Activated CD8-positive, alpha-beta memory T cell treated with anti-CD3 and anti-CD28 coated beads, Interleukin-2, amount 50 U/mL, for 48 hours (primary cell): ENCODE measurements around the gene NDUFA8.

Experiments used
- DNase-seq: peaks from one replicate; pipeline ENCODE4 v3.0.0-alpha.2; 2020

Gene NDUFA8

DNA sequence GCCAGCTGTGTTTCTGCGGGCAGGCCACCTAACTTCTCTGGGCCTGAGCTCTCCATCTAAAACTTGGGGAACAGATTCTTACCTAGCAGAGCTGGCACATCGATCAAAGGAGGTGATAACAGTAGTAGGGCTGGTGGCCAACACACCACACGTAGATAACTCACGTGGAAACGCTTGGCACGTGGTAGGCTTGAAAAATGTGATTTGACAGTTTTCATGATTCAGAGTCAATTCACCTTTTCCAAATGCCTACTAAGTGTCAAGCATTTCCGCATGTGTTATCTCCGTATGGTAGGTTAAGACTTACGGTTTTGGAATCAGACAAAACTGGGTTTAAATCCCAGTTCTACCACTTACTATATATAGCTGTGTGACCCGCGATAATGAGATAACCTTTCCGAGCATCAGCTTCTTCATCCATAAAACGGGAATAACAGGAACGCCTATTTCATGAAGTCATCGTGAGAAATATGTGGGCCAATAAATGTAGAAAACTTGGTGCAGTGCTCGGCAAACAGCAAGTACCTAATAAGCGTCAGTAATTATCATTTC, 25.5 kb downstream of the NDUFA8 start:
- DNase-seq: no peak

DNA sequence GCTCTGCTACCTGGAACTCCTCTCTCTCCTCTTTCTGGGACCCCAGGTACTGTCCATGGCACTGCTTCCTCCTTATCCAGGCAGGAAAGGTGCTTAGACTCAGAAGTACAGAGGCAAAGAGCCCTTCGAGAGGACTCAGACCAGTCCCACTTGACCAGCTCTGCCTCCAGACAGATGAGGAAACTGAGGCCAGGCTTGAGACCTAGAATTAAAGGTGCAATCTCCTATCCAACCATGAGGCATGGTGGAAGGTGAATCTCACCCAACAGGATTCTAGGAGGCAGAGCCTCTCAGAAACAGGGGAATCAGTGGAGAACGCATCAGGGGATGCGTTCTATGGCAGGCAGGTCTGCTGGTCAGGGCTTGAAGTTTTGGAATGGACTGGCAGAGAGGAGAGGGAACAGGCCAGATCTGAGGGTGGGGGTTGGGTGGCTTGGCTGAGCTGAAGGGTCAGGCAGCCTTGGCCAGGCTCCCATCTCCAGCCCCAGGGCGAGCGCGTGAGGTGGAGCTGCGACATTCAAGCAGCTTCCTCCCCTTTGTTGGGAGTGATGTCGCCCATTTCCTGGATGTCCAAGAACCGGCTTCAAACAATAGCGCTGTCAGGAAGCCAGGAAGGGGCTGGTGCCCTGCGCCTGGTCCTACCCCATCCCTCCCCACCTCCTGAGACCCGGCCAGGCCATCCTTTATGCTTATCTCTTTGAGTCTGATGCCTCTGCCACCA, 26.2 kb downstream of the NDUFA8 start:
- no peak for DNase-seq

DNA sequence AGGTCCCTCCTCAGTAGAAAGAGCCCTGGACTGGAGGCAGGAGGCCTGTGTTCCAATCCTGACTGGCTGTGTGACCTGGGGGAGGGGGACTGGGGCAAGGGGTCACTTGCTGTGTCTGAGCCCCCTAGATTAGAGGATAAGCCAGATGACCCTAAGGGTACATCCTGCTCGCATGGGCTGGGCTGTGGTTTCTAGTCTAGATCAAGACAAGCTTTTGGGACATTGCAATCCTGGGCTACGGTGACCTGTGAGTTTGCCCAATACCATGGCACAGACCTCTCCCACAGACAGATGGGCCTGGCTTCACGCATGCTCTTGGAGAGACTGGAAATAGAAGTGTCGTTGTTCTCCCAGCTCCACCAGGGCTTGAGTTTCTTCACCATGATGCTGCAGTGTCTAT, 27.0 kb downstream of the NDUFA8 start:
- DNase-seq: no peak

DNA sequence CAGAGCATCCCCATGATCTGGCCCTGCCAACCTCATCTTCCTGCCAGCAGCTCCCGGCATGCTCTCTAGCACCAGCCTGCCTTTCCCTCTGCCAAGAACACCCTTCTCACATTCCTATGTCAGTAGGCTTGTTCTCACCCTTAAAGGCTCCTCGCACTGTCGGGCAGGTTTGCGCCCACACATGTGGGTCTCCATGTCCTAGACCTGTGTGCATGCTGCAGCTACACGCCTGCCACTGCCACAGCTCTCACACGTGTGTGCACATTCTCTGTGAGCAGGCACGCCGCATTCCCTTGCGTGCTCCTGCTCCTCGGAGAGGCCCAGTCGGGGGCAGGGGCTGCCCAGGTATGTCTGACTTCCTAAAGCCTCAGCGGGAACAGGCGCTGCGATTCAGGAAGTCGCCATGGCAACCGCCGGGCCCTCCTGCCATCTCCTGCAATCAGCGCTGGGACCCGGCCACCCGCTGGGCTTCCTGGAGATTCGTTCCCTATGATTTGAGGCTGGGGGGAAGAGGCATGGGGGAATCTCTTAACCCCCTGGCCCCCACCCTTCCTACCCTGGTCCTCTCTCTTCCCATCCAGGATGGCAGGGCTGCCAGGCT, 28.1 kb downstream of the NDUFA8 start:
- no peak for DNase-seq

DNA sequence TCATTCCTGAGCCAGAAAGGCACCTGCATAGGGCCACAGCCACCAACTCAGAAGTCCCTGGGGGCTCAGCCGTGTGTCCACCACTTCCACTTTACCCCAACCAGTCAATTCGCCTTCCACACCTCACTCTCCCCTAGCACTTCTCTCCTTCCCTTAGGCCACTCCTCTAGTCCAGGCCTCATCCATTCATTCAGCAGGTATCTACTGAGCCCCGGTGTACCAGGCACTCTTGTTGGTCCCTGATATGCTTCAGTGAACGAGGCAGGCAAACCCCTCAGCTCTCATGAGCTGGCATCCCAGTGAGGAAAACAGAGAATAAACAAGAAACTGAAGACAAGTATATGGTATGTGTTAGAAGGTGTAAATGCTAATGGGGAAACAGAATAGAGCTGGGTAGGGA, 28.7 kb downstream of the NDUFA8 start:
- DNase-seq: no peak

GRCh38 chr9:122129969-122130368, 29.6 kb downstream of the NDUFA8 start:
- DNase-seq: no peak

GRCh38 chr9:122128969-122129343, 30.6 kb downstream of the NDUFA8 start:
- DNase-seq: no peak

DNA sequence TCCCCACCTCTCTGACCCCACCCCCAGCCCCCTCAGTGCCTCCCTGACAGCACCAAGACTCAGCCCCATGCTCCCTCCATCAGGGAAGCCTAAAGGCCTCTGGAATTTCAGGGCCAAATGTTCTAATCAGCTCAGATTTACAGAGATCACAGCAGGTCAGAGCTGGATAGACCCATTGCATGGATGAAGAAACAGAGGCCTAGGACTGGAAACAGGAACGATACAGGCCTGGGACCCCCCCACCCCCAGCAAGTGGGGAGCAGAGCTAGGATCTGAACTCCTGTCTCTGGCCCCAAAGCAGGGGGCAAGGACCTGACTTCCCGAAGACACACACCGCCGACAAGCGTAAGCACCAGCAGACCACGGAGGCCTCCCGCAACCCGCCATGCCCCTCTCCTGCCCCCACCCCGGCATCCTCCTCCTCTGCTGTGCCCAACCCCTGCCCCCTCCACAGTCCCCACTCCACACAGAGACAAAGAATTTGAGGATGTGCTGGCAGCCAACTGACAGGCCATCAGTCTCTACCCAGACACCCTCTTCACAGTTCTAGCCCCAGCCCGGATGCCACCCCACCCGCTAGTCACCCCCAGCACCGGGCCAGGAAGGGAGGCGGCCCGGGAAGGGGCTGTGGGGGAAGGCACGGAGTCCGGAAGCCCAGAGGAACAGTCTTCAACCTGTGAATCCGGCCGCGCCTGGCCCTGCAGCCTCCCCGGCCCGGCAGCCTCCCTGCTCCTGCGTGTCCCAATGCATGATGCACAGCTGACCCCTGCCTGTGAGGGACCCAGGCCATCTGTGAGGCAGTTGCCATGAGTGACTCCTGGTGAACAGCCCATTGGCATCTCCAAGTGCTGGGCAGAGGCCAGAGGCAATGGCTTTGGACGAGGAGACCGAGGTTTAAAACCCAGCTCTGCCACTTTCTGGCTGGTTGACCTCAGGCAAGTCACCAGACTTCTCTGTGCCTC, 31.3 kb downstream of the NDUFA8 start:
- DNase-seq: no peak

GRCh38 chr9:122127396-122127798, 32.2 kb downstream of the NDUFA8 start:
- DNase-seq: peak; percentile 57

- DNase-seq: peak; percentile 59
Observed at GRCh38 chr9:122126331-122127261, 33.0 kb downstream of the NDUFA8 start.

DNA sequence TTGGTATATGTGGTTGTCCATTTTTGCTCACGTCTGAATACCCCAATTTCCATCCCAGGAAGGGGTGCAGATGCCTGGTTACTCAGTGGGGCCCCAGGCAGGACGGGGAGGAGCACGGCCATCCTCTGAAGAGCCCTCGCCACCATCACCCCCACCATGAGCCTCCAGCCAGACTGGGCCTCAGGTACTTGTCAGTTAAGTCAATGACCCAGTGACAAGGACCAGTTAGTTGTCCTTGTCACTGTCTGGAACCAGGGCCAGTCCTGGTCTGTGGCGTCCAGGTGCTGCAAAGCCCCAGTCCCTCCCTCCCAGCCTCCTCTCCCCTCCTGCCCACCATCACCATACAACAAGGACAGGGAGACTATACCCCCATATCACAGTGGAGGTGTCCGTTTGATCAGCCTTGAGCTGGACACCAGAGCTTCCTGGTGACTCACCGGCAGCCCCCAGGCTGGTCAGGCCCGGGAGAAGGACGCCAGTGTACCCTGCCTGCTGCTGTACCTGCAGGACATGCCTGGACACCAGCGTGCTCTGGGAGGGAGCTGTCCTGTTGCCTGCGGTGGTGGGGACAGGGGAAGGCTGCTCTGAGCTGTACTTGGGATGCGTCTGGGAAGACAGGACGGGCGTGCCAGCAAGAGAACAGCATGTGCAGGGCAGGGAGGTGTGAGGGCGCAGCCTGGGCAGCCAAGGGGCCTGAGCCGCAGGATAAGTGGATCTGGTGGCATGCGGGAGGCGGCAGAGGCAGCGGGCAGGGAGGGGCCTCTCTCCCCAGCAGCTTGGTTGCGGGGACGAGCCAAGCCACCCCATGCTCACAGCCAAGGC, 33.9 kb downstream of the NDUFA8 start:
- DNase-seq: peak; percentile 50

- DNase-seq: peak; percentile 90
Observed at GRCh38 chr9:122125158-122125508, 34.4 kb downstream of the NDUFA8 start.

DNA sequence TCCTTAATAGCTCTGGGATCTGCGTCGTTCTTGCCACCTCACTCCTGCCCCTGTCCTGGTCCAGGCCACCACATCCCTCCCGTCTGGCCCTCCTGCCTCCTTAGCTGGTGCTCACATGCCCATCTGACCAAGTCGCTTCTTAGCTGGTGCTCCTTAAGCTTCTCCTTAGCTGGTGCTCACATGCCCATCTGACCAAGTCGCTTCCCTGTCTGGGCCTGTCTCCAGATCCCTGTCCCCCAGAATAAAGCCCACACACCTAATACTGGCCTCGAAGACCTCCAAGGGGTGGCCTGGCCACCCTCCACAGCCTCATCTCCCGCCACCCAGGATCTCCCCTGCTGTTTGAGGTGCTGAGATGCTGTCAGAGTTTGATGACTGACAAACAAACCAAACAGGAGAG, 35.1 kb downstream of the NDUFA8 start:
- no peak for DNase-seq

DNA sequence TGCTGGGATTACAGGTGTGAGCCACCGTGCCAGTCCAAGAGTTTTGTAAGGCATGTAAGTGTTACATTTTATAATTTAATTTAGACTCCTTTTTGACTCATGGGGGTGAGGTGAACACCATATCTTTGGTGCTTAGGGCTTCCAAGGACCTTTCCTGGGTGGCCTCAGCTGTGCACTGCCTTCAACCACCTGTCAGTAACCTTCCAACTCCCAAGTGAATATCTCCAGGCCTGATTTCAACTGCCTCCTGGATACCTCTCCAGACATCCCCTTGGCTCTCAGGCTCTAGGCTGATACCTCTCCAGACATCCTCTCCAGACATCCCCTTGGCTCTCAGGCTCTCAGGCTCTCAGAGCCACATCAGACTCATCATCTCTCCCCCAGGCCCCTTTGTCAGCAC, 35.5 kb downstream of the NDUFA8 start:
- peak; percentile 37 for DNase-seq

GRCh38 chr9:122122903-122123632, 36.5 kb downstream of the NDUFA8 start:
- peak; percentile 91 for DNase-seq

DNA sequence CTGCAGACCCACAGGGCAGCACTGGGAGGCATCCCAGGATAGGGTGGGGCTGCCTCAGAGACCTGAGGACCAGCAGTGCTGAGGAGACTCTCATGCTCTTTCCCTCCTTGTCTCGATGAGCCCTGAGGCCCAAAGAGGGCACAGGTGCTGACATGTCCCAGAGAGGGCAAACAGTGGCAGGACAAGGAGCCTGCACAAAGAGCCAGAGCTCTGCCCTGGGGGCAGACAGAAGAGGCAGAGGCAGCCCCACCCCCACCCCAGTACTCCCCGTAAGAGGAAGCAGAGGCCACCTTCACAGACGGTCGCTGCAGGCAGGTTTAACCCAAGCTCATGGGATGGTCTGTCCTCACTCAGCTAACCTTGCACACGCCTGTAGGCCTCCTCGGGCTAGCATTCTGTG, 37.1 kb downstream of the NDUFA8 start:
- no peak for DNase-seq

GRCh38 chr9:122121931-122122330, 37.6 kb downstream of the NDUFA8 start:
- no peak for DNase-seq

DNA sequence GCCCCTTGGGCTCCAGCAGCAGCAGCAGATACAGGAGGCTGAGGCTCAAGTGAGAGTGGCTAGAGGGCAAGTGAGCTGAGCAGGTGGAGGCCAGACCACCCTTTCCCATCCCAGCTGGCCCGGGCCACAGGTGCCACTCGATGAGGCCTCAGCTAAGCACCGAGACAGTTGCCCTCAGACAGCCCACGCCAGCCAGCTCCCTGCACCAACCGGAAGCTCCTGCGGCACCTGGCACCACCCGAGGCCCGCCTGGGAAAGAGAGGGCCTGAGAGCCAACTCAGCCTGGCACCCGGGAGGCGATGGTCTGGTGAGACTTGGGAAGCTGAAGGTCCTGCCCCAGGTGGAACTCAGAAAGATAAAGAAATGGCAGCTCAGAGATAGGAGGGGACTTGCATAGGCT, 38.2 kb downstream of the NDUFA8 start:
- no peak for DNase-seq

GRCh38 chr9:122120316-122121071, 39.1 kb downstream of the NDUFA8 start:
- DNase-seq: no peak

DNA sequence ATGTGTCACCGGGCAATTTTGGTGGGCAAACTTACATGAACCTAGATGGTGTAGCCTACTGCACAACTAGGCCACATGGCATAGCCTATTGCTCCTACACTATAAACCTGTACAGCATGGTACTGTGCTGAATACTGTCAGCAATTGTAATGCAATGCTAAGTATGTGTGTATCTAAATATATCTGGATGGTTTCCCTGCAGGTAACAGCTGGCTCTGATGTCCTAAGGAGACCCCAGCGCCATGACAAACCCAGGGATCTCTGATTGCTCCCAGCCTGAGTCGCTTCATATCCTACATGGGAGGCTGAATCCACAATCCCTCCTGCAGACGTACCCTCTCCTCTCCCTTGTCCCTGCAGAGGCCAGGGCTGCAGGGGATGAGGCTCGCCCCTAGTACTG, 39.9 kb downstream of the NDUFA8 start:
- DNase-seq: no peak
